ENCODE data around the gene EPS8L2. TPM values are rescaled to one million over a fixed set of nuclear protein-coding genes. Genes with fewer than 3 reads are reported as not detected.

Gene EPS8L2
- total and polyA plus RNA-seq, 10 of the 15 experiments (the other 5 are each of a cell fraction or from before 2014, with no cell fraction given), result 0.76 to 20.0 (median 9.7) TPM

GRCh38 chr11:680970-681369 lies 25.1 kb upstream of the EPS8L2 start:
- WGBS (ENCODE audit: insufficient coverage, insufficient replicate concordance, low lambda C conversion rate, missing lambda C conversion rate), result over 99% methylated on average over 13 of the region's 13 CpGs
- DNase-seq (ENCODE audit: low read depth, low spot score) (no peak), FAIRE-seq (no peak), ATAC-seq (no peak)
- in situ Hi-C loops (cut with MboI), result no loop called here
- H3K27me3 ChIP-seq (replicated peaks in 1 of 2; ENCODE audit: control insufficient read depth in 2 of 2, insufficient read depth in 2 of 2, low read length in 1 of 2), result no peaks in the 10 kb centered on the region
- ChIA-PET SMC1A (ENCODE audit: uncharacterized antibody, unreplicated experiment) (interaction anchor here (1.2 kb wide), 1 partner anchor 24 kb away, joined by 3 read pairs; no protein-coding TSS in a partner anchor), POLR2A (no interaction called here), CTCF (interaction anchor here (1.2 to 1.3 kb wide), 2 partner anchors 14 to 19 kb away, joined by 3 to 4 read pairs; no protein-coding TSS in a partner anchor), RAD21 (ENCODE audit: unreplicated experiment) (interaction anchor here (0.8 kb wide), 1 partner anchor 15 kb away, joined by 3 read pairs; the partner anchor contains the start of gene TMEM80)
- H3K79me2 ChIP-seq (ENCODE audit: control insufficient read depth, insufficient read depth, low read length), result no peaks in the 10 kb centered on the region
- no peak overlapping the region for H3K4me2 ChIP-seq (ENCODE audit: control insufficient read depth, insufficient read depth)
- no peak overlapping the region for H2AFZ ChIP-seq (ENCODE audit: control insufficient read depth, low read depth, low read length)
- H3K4me3 ChIP-seq, result no peak overlapping the region
- H3K4me1 ChIP-seq (ENCODE audit: control insufficient read depth, insufficient read depth, low read length), result no peaks in the 10 kb centered on the region
- H4K20me1 ChIP-seq (ENCODE audit: control insufficient read depth, insufficient read depth), result no peaks in the 10 kb centered on the region
- no peak overlapping the region for H3K27ac ChIP-seq (ENCODE audit: control insufficient read depth, insufficient read depth)
- peaks cover 5 to 14% of the 10 kb centered on the region in 2 experiments; a peak in 3 of 4 replicates for H3K36me3 ChIP-seq (ENCODE audit: control insufficient read depth in 2 of 2, insufficient read depth in 2 of 2, low read length in 1 of 2)
- no peaks in the 10 kb centered on the region for H3K9me3 ChIP-seq (replicated peaks; ENCODE audit: control insufficient read depth, insufficient read depth, low read length)
- intact Hi-C loops (cut with micrococcal nuclease; ENCODE audit: unreplicated experiment), result no loop called here
- no TSS peak for BruUV-seq (replicated peaks)
- no peak for TF ChIP-seq TCF3 (IDR thresholded peaks at IDR 0.05; ENCODE audit: borderline replicate concordance, insufficient read depth, low read depth, low read length)
- no peak for TF ChIP-seq JUND (IDR thresholded peaks at IDR 0.05; ENCODE audit: low read depth, low read length)
- TF ChIP-seq EED (IDR thresholded peaks at IDR 0.05; ENCODE audit: low read depth), result no peak
- no peak for TF ChIP-seq KLF5 (IDR thresholded peaks at IDR 0.05; ENCODE audit: partially characterized antibody)
- TF ChIP-seq BMI1 (IDR thresholded peaks at IDR 0.05; ENCODE audit: borderline replicate concordance), result no peak
- no peak for TF ChIP-seq RFX5 (IDR thresholded peaks at IDR 0.05; ENCODE audit: low read depth, low read length)
- no peak for TF ChIP-seq SKIL (IDR thresholded peaks at IDR 0.05; ENCODE audit: low read depth, poor library complexity, severe bottlenecking)
- no peak for TF ChIP-seq ZNF592 (IDR thresholded peaks at IDR 0.05)
- no peak for TF ChIP-seq ZNF622 (IDR thresholded peaks at IDR 0.05)
- no peak for TF ChIP-seq SPI1 (IDR thresholded peaks at IDR 0.05; ENCODE audit: borderline replicate concordance, insufficient read depth, low read depth, low read length)
- TF ChIP-seq TCF12 (IDR thresholded peaks at IDR 0.05; ENCODE audit: low read depth, low read length), result no peak
- H3K9ac ChIP-seq (ENCODE audit: control insufficient read depth, insufficient read depth, low read length), result no peak overlapping the region

Data from GM12878 (cell line).